Nephron (organoid): ENCODE data around the gene RAMP3.
A peak's percentile ranks its signal among the peaks of the same experiment; 100 is the strongest.

Experiments
- H3K27ac Mint-ChIP-seq, 3 experiments: 2 replicates each; pipeline ENCODE4 v1.8.0; 2020; ENCODE audit warnings: mixed read lengths in 3 of 3, mild to moderate bottlenecking in 2 of 3, moderate library complexity in 1 of 3
- H3K27me3 Mint-ChIP-seq: 2 replicates; pipeline ENCODE4 v1.8.0; 2021; ENCODE audit warnings: low read depth, mild to moderate bottlenecking, moderate library complexity, mixed read lengths
- H3K36me3 Mint-ChIP-seq: 2 replicates; pipeline ENCODE4 v1.8.0; 2020; ENCODE audit warnings: low read depth, mixed read lengths
- H3K4me1 Mint-ChIP-seq: 2 replicates; pipeline ENCODE4 v1.8.0; 2020; ENCODE audit warnings: mixed read lengths
- H3K4me3 Mint-ChIP-seq, 3 experiments: 2 replicates each; pipeline ENCODE4 v1.8.0; 2020; ENCODE audit warnings: mild to moderate bottlenecking in 3 of 3, mixed read lengths in 3 of 3, moderate library complexity in 2 of 3
- H3K9me3 Mint-ChIP-seq: 2 replicates; pipeline ENCODE4 v1.8.0; 2020; ENCODE audit warnings: mixed read lengths
- TF ChIP-seq, protein P1 (sequence below), 3 experiments: fragments of 200-600 bp; sonication (generic); IDR thresholded peaks; one replicate each; pipeline ENCODE4 v1.5.0; 2021; ENCODE audit warnings: antibody characterized with exemption in 3 of 3; ENCODE audit not compliant: unreplicated experiment in 3 of 3

The RAMP3 gene

DNA sequence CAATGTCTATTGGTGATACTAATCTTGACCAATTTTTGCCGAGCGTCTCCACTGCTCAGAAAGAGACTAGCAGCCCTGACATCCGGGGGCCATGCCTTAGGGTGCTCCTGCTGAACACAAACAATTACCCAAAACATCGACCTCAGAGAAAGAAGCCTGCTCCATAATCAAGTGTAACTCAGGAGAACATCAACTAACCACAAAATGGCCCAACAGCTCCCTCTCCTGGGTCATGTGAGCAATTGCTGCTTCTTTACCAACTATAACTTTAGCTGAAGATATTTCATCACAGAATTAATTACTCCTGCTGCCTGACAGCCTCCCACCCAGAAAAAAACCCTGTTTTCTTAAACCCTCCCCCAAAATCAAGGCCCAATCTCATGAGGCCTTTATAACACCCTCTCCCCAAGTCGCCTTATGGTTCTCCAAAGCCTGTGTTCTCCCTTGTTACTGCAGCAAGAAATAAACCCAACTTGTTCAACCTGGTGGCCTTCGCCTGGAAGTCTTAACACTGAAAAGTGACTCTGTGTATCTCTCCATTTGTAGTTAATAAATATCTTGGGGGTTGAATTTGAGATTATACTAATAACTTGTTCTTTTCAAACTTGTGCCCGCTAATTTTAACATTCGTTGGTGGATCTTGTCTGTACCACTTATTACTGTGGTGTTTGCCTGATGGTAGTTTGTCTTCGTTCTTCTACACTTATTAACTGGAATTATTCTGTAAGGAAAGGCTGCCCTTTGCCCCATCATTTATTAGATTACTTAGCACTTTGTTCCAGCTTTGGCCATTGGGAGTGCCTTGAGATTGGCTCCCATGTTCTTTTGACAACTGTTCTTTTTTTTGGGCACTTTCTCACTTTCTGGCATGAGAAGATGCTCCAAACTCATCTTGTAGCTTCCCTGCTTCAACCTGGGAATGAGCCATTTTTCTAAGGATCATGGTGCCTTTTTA is 21.2 kb upstream of the RAMP3 start:
- H3K4me3 Mint-ChIP-seq = no peak overlapping the region
- no peaks in the 10 kb centered on the region for H3K9me3 Mint-ChIP-seq
- H3K27me3 Mint-ChIP-seq = peaks cover 12% of the 10 kb centered on the region
- TF ChIP-seq, protein P1, sequence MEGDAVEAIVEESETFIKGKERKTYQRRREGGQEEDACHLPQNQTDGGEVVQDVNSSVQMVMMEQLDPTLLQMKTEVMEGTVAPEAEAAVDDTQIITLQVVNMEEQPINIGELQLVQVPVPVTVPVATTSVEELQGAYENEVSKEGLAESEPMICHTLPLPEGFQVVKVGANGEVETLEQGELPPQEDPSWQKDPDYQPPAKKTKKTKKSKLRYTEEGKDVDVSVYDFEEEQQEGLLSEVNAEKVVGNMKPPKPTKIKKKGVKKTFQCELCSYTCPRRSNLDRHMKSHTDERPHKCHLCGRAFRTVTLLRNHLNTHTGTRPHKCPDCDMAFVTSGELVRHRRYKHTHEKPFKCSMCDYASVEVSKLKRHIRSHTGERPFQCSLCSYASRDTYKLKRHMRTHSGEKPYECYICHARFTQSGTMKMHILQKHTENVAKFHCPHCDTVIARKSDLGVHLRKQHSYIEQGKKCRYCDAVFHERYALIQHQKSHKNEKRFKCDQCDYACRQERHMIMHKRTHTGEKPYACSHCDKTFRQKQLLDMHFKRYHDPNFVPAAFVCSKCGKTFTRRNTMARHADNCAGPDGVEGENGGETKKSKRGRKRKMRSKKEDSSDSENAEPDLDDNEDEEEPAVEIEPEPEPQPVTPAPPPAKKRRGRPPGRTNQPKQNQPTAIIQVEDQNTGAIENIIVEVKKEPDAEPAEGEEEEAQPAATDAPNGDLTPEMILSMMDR (IDR thresholded peaks at IDR 0.05; ENCODE audit: unreplicated experiment in 3 of 3) = peak; percentile 86 to 90 (median 89)
- peak overlapping the region in 1 of 3 experiments; percentile 26 for H3K27ac Mint-ChIP-seq
- no peaks in the 10 kb centered on the region for H3K36me3 Mint-ChIP-seq
- H3K4me1 Mint-ChIP-seq = no peaks in the 10 kb centered on the region

DNA sequence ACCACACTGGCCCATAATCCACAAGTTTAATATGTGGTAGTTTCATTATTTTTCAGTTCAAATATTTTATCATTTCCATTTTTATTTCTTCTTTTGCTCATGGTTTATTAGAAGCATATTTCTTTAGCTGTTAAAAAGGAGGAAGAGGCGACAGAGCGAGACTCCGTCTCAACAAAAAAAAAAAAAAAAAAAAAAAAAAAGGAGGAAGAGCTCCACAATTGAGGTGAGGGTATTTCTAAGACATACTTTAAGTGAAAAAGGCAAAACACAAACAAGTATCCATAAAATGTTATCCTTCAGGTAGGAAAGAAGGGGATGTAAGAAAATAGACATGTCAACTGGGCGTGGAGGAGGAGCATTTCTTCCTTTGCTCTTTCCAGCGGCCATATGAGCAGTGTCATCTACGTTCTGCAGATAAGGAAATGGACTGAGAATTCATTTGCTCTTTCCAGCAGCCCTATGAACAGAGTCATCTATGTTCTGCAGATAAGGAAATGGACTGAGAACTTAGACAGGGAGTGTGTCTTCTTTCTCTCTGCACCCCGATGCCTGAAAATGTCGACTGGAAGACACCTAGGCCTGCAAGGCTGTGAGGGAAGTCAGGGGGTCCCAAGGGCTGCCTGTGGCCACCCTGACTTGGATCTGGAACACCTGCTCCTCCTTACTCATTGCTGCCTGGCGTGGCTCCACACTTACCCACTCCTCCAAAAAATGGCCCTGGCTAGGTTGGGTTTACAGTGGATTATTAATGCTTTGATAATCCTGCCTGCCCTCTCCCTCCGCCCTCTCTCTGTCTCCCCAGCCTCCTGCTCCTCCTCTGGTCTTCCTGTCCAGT is 18.9 kb upstream of the RAMP3 start:
- H3K27ac Mint-ChIP-seq = no peak overlapping the region
- H3K9me3 Mint-ChIP-seq = no peaks in the 10 kb centered on the region

DNA sequence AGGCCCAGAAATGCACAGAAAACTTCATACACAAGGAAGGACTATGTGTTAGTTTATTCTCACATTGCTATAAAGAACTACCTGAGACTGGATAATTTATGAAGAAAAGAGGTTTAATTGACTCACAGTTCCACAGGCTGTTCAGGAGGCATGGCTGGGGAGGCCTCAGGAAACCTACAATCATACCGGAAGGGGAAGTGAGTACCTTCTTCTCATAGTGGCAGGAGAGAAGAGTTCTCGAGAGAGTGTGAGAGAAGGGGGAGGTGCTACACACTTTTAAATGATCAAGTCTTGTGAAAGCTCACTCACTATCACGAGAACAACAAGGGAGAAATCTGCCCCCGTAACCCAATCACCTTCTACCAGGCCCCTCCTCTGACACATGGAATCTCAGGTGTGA is 16.8 kb upstream of the RAMP3 start:
- H3K27ac Mint-ChIP-seq = no peak overlapping the region
- H3K4me1 Mint-ChIP-seq = no peaks in the 10 kb centered on the region
- H3K27me3 Mint-ChIP-seq = peaks cover 8% of the 10 kb centered on the region
- no peaks in the 10 kb centered on the region for H3K9me3 Mint-ChIP-seq
- no peaks in the 10 kb centered on the region for H3K36me3 Mint-ChIP-seq
- no peak overlapping the region for H3K4me3 Mint-ChIP-seq
- TF ChIP-seq, protein P1 (IDR thresholded peaks at IDR 0.05; ENCODE audit: unreplicated experiment in 3 of 3) = no peak

More for the DNA sequence above, 18.9 kb upstream of the RAMP3 start:
- no peak overlapping the region for H3K4me3 Mint-ChIP-seq
- H3K27me3 Mint-ChIP-seq = peaks cover 11% of the 10 kb centered on the region
- H3K36me3 Mint-ChIP-seq = no peaks in the 10 kb centered on the region
- no peaks in the 10 kb centered on the region for H3K4me1 Mint-ChIP-seq
- TF ChIP-seq, protein P1 (IDR thresholded peaks at IDR 0.05; ENCODE audit: unreplicated experiment in 3 of 3) = no peak

DNA sequence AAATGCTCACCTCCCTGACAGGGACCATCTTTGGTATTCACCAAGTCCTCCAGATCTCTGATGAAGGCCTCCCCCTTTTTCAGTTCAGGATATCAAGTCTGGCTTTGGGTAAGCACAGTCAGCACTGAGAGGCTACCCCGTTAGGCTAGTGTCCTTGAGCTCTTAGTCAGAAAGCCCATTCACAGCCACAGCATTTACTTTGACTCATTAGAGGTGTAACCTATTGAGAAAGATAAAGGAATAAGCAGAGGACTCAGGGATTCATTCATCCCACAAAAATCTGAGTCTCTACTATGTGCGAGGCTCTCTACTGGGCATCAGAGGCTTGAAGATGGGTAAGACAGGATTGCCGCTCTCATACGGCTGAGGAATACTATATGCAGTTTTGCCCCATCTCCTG is 14.0 kb upstream of the RAMP3 start:
- Mint-ChIP-seq H3K4me3 (no peak overlapping the region), H3K9me3 (no peaks in the 10 kb centered on the region), H3K36me3 (no peaks in the 10 kb centered on the region), H3K27me3 (peaks cover 7% of the 10 kb centered on the region), H3K27ac (no peak overlapping the region), H3K4me1 (no peaks in the 10 kb centered on the region)
- TF ChIP-seq, protein P1 (IDR thresholded peaks at IDR 0.05; ENCODE audit: unreplicated experiment in 3 of 3) = no peak

DNA sequence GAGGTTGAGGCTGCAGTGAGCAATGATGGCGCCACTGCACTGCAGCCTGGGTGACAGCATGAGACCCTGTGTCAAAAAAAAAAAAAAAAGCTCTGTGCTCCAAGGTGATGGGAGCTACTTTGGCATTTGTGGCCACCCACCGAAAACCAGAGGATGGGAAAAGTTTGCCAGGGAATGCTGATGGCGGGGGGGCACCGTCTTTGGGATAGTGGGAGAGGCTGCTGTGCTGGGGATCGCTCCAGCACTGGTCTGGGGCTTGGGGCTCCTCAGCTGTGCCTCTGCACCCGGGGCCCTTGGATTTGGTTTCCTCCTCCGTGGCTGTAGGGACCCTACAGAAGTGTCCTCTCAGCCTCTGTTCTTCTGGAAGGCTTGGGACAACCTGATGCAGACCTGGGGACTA is 11.7 kb upstream of the RAMP3 start:
- Mint-ChIP-seq H3K4me3 (no peak overlapping the region), H3K9me3 (no peaks in the 10 kb centered on the region), H3K36me3 (no peaks in the 10 kb centered on the region), H3K4me1 (no peaks in the 10 kb centered on the region), H3K27ac (no peak overlapping the region), H3K27me3 (peaks cover 17% of the 10 kb centered on the region)
- TF ChIP-seq, protein P1 (IDR thresholded peaks at IDR 0.05; ENCODE audit: unreplicated experiment in 3 of 3) = no peak
